ENCODE measurements around the gene MOB3B.

DNA sequence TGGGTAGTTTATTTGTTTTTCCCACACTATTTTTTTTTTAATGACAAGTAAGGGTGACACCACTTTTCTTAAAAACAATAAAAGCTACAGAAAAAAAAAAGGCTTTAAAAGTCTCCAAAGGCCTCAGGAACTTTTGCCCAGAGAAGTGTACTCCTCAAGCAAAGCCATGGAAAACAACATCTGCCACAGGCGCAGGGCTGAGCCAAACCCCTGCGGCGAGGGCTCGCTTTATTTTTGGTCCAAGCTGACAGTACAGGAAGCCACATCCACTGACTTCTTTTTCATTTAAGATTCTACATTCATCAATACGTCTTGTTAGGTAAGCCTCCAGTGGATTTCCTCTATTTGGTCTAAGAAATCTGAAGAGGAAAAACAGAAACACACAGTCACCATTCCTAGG, 57.4 kb downstream of the MOB3B start:
- TF ChIP-seq CTCF (IDR thresholded peaks at IDR 0.05) (no peak), POLR2A (IDR thresholded peaks at IDR 0.05) (no peak), EP300 (IDR thresholded peaks at IDR 0.05) (no peak)
